Measurements from ENCODE around the gene OR2L8. TPM values are rescaled to one million over a fixed set of nuclear protein-coding genes. Genes with fewer than 3 reads are reported as not detected.

The OR2L8 gene
- total and polyA plus RNA-seq, 2 donors (not counting 1 experiment from before 2014, with no cell fraction given): 0.94 TPM; not detected in 1

DNA sequence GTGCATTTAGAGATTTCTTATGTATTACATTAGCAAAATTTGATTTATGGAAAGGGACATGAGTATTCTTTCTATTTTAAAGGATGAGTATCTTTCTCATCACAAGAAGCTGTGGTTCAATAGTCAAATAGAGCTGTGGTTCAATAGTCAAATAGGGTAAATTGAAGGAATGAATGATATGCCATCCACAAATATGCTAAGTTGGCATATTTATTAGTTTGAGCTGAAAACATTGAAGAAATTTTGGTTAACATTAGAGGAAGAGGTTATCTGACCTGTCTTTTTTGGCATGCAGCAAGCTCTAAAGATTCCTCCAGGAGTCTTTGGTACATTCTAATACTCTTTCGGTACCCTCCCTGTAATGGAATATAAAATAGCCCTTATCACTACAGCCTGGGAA lies 4.8 kb downstream of the OR2L8 start:
- H3K4me1 ChIP-seq (ENCODE audit: control insufficient read depth in 2 of 2, insufficient read depth in 2 of 2, low read length in 2 of 2): no peaks in the 10 kb centered on the region
- ChIA-PET CTCF (no interaction called here), POLR2A (no interaction called here)
- ATAC-seq (ENCODE audit: low read depth) (no peak), DNase-seq (no peak)
- no peaks in the 10 kb centered on the region for H3K9me3 Mint-ChIP-seq (ENCODE audit: insufficient read depth)
- H3K27ac ChIP-seq (ENCODE audit: low read length in 2 of 2): no peak overlapping the region
- WGBS (ENCODE audit: insufficient coverage): no CpG with 5 or more reads among the region's 1 CpG
- H3K27ac Mint-ChIP-seq: no peak overlapping the region
- no peak overlapping the region for H2AFZ ChIP-seq (ENCODE audit: insufficient read depth, low read depth, low read length, poor library complexity, severe bottlenecking)
- H4K20me1 ChIP-seq (ENCODE audit: control insufficient read depth, insufficient read depth, low read length, poor library complexity, severe bottlenecking): no peaks in the 10 kb centered on the region
- peaks cover 0 to 2% (median 0%) of the 10 kb centered on the region in 3 donors for H3K9me3 ChIP-seq (ENCODE audit: control extremely low read depth in 1 of 3, control insufficient read depth in 2 of 3, insufficient read depth in 1 of 3, low read length in 2 of 3)
- intact Hi-C loops (cut with micrococcal nuclease): no loop called here
- no peak overlapping the region for H3K4me3 ChIP-seq (ENCODE audit: control extremely low read depth in 1 of 5, extremely low read depth in 1 of 5, insufficient read depth in 1 of 5, low read depth in 2 of 5, low read length in 4 of 5)
- H3K4me2 ChIP-seq (replicated peaks; ENCODE audit: low read depth, low read length, poor library complexity, severe bottlenecking): no peak overlapping the region
- no peaks in the 10 kb centered on the region for H3K27me3 Mint-ChIP-seq
- no peaks in the 10 kb centered on the region for H3K27me3 ChIP-seq (replicated peaks in 1 of 4; ENCODE audit: control extremely low read depth in 1 of 4, control insufficient read depth in 3 of 4, insufficient read depth in 4 of 4, low read length in 3 of 4)
- no peak overlapping the region for H3K4me3 Mint-ChIP-seq
- H3K36me3 ChIP-seq (replicated peaks in 1 of 2; ENCODE audit: control extremely low read depth in 1 of 2, control insufficient read depth in 1 of 2, extremely low read depth in 1 of 2, insufficient read depth in 2 of 2, low read length in 1 of 2): no peaks in the 10 kb centered on the region
- no peak overlapping the region for H3K9ac ChIP-seq (ENCODE audit: low read length)
- H3K79me2 ChIP-seq (ENCODE audit: control insufficient read depth, insufficient read depth, low read length): no peaks in the 10 kb centered on the region
- H3K4me1 Mint-ChIP-seq: no peaks in the 10 kb centered on the region
- TF ChIP-seq, protein P1, sequence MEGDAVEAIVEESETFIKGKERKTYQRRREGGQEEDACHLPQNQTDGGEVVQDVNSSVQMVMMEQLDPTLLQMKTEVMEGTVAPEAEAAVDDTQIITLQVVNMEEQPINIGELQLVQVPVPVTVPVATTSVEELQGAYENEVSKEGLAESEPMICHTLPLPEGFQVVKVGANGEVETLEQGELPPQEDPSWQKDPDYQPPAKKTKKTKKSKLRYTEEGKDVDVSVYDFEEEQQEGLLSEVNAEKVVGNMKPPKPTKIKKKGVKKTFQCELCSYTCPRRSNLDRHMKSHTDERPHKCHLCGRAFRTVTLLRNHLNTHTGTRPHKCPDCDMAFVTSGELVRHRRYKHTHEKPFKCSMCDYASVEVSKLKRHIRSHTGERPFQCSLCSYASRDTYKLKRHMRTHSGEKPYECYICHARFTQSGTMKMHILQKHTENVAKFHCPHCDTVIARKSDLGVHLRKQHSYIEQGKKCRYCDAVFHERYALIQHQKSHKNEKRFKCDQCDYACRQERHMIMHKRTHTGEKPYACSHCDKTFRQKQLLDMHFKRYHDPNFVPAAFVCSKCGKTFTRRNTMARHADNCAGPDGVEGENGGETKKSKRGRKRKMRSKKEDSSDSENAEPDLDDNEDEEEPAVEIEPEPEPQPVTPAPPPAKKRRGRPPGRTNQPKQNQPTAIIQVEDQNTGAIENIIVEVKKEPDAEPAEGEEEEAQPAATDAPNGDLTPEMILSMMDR (IDR thresholded peaks at IDR 0.05): no peak
- TF ChIP-seq EZH2 (IDR thresholded peaks at IDR 0.05; ENCODE audit: borderline replicate concordance, insufficient read depth, low read depth, low read length, poor library complexity, severe bottlenecking): no peak

GRCh38 chr1:247961791-247962190 lies 13.1 kb downstream of the OR2L8 start:
- POLR2A ChIA-PET: no interaction called here
- Mint-ChIP-seq H3K27ac (no peak overlapping the region), H3K4me3 (no peak overlapping the region), H3K4me1 (peaks cover 15% of the 10 kb centered on the region), H3K9me3 (ENCODE audit: insufficient read depth) (peaks cover 4% of the 10 kb centered on the region), H3K27me3 (peaks cover 4% of the 10 kb centered on the region)
- Histone ChIP-seq H2AFZ (ENCODE audit: insufficient read depth, low read depth, low read length, poor library complexity, severe bottlenecking) (no peak overlapping the region), H3K9ac (ENCODE audit: low read length) (no peak overlapping the region), H3K36me3 (replicated peaks in 1 of 2; ENCODE audit: control extremely low read depth in 1 of 2, control insufficient read depth in 1 of 2, extremely low read depth in 1 of 2, insufficient read depth in 2 of 2, low read length in 1 of 2) (no peaks in the 10 kb centered on the region), H3K4me3 (ENCODE audit: control extremely low read depth in 1 of 5, extremely low read depth in 1 of 5, insufficient read depth in 1 of 5, low read depth in 2 of 5, low read length in 4 of 5) (no peak overlapping the region), H3K79me2 (ENCODE audit: control insufficient read depth, insufficient read depth, low read length) (no peaks in the 10 kb centered on the region), H3K9me3 (ENCODE audit: control extremely low read depth in 1 of 3, control insufficient read depth in 2 of 3, insufficient read depth in 1 of 3, low read length in 2 of 3) (no peaks in the 10 kb centered on the region), H3K27ac (ENCODE audit: low read length in 2 of 2) (no peak overlapping the region), H3K27me3 (replicated peaks in 1 of 4; ENCODE audit: control extremely low read depth in 1 of 4, control insufficient read depth in 3 of 4, insufficient read depth in 4 of 4, low read length in 3 of 4) (no peaks in the 10 kb centered on the region), H3K4me2 (replicated peaks; ENCODE audit: low read depth, low read length, poor library complexity, severe bottlenecking) (no peak overlapping the region), H4K20me1 (ENCODE audit: control insufficient read depth, insufficient read depth, low read length, poor library complexity, severe bottlenecking) (no peaks in the 10 kb centered on the region), H3K4me1 (ENCODE audit: control insufficient read depth in 2 of 2, insufficient read depth in 2 of 2, low read length in 2 of 2) (peaks cover 9 to 11% of the 10 kb centered on the region in 2 donors)
- intact Hi-C loops (cut with micrococcal nuclease): no loop called here
- no CpG with 5 or more reads among the region's 3 CpGs for WGBS (ENCODE audit: insufficient coverage)
- no peak for ATAC-seq (ENCODE audit: low read depth)
- TF ChIP-seq EZH2 (IDR thresholded peaks at IDR 0.05; ENCODE audit: borderline replicate concordance, insufficient read depth, low read depth, low read length, poor library complexity, severe bottlenecking): no peak
- TF ChIP-seq, protein P1 (IDR thresholded peaks at IDR 0.05): no peak
- DNase-seq: no peak
- CTCF ChIA-PET: no interaction called here
